ENCODE measurements around the gene ACOT13. TPM values are rescaled to one million over a fixed set of nuclear protein-coding genes. Genes with fewer than 3 reads are reported as not detected.
"Not testable (repeated sequence)": the region's sequence is repeated elsewhere in the genome, so short reads cannot be mapped to it uniquely, and the experiment has no call there.

Gene ACOT13
- total RNA-seq, 2 donors from 2014 or later, result 25.0 to 30.3 TPM

- H3K36me3 Mint-ChIP-seq, result peaks cover 6 to 10% of the 10 kb centered on the region in 2 donors
- no peak for ATAC-seq
- H3K9me3 Mint-ChIP-seq, result no peaks in the 10 kb centered on the region
- no peak for DNase-seq (ENCODE audit: low spot score in 2 of 2)
- peak overlapping the region in 1 of 2 donors; percentile 52 for H3K27ac Mint-ChIP-seq
These were observed 11.7 kb upstream of the ACOT13 start for GRCh38 chr6:24655215-24655614.

DNA sequence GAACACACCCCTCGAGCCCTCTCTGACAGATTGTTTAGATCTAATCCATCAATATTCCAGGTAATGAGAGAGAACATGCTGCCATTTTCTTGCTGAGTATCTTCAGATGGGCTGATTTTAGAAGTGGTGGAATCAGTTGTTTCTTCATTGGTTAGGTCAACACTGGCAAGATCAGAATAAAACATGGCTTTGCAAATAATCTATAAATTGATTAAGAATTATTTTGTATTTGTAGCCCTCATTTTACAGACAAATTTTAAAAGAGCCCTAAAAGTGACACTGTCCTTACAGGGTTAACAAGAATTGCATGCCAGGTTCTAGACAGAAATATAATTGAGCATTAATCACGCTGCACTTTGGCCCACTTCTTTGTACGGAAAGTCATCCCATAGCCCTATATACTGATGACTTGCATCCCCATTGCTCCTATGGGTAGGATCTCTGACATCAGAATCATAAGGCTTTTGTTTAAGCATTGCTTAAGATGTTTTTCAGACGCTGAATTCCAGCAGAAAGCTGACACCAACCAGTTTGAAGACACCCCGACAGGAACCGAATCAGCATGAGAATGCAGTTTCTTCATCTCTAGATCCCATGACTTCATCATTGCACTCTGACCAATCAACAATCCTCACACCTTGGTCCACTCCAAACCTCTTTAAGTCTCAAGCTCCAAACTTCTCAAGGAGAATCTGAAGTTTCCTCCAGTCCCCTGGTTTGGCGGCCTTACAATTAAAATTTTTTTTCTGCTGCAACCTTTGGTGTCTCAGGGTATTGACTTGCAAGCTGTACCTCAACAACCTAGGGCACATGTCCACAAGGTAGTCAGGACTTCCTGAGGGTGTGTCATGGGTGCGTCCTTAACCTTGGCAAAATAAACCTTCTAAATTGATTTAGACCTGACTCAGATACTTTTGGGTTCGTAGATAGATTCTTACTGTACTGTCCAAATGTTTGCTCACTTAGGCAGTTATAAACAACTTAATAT is 8.0 kb upstream of the ACOT13 start:
- ATAC-seq, result no peak
- H3K9me3 Mint-ChIP-seq, result no peaks in the 10 kb centered on the region
- peaks cover 10 to 27% of the 10 kb centered on the region in 2 donors for H3K36me3 Mint-ChIP-seq
- no peak overlapping the region for H3K27ac Mint-ChIP-seq
- DNase-seq (ENCODE audit: low spot score in 2 of 2), result no peak

GRCh38 chr6:24659561-24659960 is 7.3 kb upstream of the ACOT13 start:
- no peak for ATAC-seq
- DNase-seq (ENCODE audit: low spot score in 2 of 2), result no peak
- peaks cover 12 to 31% of the 10 kb centered on the region in 2 donors for H3K36me3 Mint-ChIP-seq
- H3K27ac Mint-ChIP-seq, result no peak overlapping the region
- H3K9me3 Mint-ChIP-seq, result no peaks in the 10 kb centered on the region

DNA sequence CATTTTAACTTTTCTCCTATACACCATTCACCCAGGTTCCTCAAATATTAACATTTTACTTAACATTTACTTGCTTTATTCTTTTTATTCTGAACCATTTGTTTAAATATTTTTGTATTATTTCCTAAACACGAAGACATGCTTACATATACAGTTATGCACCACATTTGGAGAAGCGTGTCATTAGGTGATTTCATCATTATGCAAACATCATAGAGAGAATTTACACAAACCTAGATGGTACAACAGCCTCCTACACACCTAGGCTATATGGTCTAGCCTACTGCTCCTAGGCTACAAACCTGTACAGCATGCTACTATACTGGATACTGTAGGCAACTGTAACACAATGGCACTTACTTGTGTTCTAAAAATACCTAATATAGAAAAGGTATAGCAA is 6.8 kb upstream of the ACOT13 start:
- Mint-ChIP-seq H3K9me3 (no peaks in the 10 kb centered on the region), H3K27ac (no peak overlapping the region), H3K36me3 (peaks cover 18 to 36% of the 10 kb centered on the region in 2 donors)
- no peak for ATAC-seq
- DNase-seq (ENCODE audit: low spot score in 2 of 2), result no peak

DNA sequence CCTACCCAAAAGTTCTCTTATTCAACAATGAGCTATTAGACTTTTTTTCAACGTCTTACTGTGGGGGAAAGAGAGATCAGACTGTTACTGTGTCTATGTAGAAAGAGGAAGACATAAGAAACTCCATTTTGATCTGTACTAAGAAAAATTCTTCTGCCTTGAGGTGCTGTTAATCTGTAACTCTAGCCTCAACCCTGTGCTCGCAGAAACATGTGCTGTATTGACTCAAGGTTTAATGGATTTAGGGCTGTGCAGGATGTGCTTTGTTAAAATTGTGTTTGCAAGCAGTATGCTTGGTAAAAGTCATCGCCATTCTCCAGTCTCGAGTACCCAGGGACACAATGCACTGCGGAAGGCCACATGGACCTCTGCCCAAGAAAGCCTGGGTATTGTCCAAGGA is 5.1 kb upstream of the ACOT13 start:
- H3K27ac Mint-ChIP-seq; ATAC-seq; DNase-seq (ENCODE audit: low spot score in 2 of 2); H3K9me3 Mint-ChIP-seq: not testable (repeated sequence)
- H3K36me3 Mint-ChIP-seq, result peaks cover 29 to 48% of the 10 kb centered on the region in 2 donors

DNA sequence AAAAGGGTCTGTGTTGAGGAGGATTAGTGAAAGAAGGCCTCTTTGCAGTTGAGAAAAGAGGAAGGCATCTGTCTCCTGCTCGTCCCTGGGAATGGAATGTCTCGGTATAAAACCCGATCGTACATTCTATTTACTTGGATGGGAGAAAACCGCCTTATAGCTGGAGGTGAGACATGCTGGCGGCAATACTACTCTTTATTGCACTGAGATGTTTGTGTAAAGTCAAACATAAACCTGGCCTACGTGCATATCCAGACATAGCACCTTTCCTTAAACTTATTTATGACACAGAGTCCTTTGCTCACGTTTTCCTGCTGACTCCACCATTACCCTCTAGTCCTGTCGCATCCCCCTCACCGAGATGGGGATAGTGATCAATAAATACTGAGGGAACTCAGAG is 4.6 kb upstream of the ACOT13 start:
- DNase-seq (ENCODE audit: low spot score in 2 of 2) (no peak), ATAC-seq (no peak)
- H3K9me3 Mint-ChIP-seq, result no peaks in the 10 kb centered on the region
- peak overlapping the region in 1 of 2 donors; percentile 89 for H3K27ac Mint-ChIP-seq
- peaks cover 33 to 52% of the 10 kb centered on the region in 2 donors for H3K36me3 Mint-ChIP-seq

- ATAC-seq (no peak), DNase-seq (ENCODE audit: low spot score in 2 of 2) (no peak)
- H3K36me3 Mint-ChIP-seq, result peaks cover 37 to 50% of the 10 kb centered on the region in 2 donors
- H3K27ac Mint-ChIP-seq, result no peak overlapping the region
- no peaks in the 10 kb centered on the region for H3K9me3 Mint-ChIP-seq
These were observed 3.7 kb upstream of the ACOT13 start for GRCh38 chr6:24663189-24663588.

GRCh38 chr6:24664046-24664987 is 2.6 kb upstream of the ACOT13 start:
- H3K9me3 Mint-ChIP-seq, result peaks cover 0 to 4% of the 10 kb centered on the region in 2 donors
- peak overlapping the region in 1 of 2 donors; percentile 97 for H3K27ac Mint-ChIP-seq

DNA sequence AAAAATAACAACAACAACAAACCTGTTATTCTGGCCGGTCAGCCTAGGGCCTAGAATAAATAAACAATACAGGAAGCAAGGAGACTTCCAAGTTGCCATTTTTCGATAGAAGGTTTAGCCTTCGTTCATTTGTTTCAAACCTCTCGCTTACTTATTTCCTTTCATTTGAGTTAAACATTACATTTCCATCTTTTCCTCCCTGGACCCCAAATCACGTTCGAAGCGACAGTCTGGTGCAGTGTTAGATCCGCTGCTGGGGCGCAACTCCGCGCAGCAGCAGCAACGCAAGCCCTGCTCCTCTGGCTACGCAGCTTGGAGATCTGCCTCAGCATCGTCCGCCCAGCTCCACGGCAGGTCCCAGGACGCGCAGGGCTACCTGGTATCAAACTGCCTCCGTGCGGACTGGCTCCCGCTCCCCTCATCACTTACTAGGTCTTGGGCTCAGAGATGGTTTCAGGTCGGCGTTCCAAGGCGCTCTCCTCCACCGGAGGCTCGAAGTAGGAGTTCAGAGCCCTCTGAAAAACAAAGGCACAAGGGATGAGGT is 708 bp upstream of the ACOT13 start:
- peak overlapping the region; percentile 97 to 99 for H3K27ac Mint-ChIP-seq
- peak; percentile 45 to 63 for ATAC-seq
- peak in 1 of 2 donors; percentile 51 for DNase-seq (ENCODE audit: low spot score in 2 of 2)
- peaks cover 54 to 70% of the 10 kb centered on the region in 2 donors for H3K36me3 Mint-ChIP-seq
- H3K9me3 Mint-ChIP-seq, result peaks cover 4 to 11% of the 10 kb centered on the region in 2 donors

More at GRCh38 chr6:24664046-24664987, 2.6 kb upstream of the ACOT13 start:
- no peak for DNase-seq (ENCODE audit: low spot score in 2 of 2)
- peaks cover 43 to 56% of the 10 kb centered on the region in 2 donors for H3K36me3 Mint-ChIP-seq
- ATAC-seq, result no peak

DNA sequence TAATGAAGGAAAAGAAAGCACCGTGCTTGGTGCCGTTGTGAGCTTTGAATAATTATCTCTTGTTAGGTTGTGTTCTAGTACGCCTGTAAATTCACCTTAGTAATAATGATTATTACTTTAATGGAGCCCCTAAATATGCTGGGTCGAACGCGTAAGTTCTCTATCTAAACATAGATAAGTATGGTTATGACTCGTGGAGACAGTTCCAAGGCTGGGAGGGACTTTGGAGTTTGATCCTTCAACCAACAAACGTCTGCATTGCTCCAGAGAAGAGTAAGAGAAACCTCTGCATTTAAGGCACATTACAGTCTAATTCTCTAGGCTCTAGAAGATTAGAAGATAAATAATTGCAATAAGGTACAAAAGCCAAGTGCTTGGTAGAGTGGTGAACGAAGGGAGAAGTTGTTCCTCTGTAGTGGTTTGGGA is 514 bp downstream of the ACOT13 start:
- Mint-ChIP-seq H3K27ac (peak overlapping the region; percentile 97 to 99), H3K36me3 (peaks cover 54 to 68% of the 10 kb centered on the region in 2 donors), H3K9me3 (peaks cover 5 to 11% of the 10 kb centered on the region in 2 donors)
- ATAC-seq (no peak), DNase-seq (ENCODE audit: low spot score in 2 of 2) (no peak)

GRCh38 chr6:24668066-24668996 is 1.5 kb downstream of the ACOT13 start:
- Mint-ChIP-seq H3K36me3 (peaks cover 54 to 67% of the 10 kb centered on the region in 2 donors), H3K9me3 (peaks cover 8 to 15% of the 10 kb centered on the region in 2 donors), H3K27ac (peak overlapping the region in 1 of 2 donors; percentile 97)
- not testable (repeated sequence) for ATAC-seq; DNase-seq (ENCODE audit: low spot score in 2 of 2)

DNA sequence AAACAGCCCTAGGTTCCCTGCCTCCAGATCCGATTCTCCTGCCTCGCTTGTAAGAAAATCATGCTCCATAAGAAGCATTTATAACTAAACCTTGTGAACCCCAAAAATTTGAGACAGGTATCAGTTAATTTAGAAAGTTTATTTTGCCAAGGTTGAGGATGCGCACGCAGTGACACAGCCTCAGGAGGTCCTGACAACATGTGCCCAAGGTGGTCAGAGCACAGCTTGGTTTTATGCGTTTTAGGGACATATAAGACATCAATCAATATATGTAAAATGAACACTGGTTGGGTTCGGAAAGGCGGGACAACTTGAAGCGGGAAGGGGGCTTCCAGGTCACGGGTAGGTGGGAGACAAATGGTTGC is 2.1 kb downstream of the ACOT13 start:
- ATAC-seq (no peak), DNase-seq (ENCODE audit: low spot score in 2 of 2) (no peak)
- H3K9me3 Mint-ChIP-seq, result peaks cover 8 to 15% of the 10 kb centered on the region in 2 donors
- H3K27ac Mint-ChIP-seq, result peak overlapping the region in 1 of 2 donors; percentile 46
- H3K36me3 Mint-ChIP-seq, result peaks cover 49 to 63% of the 10 kb centered on the region in 2 donors

- peaks cover 8 to 15% of the 10 kb centered on the region in 2 donors for H3K9me3 Mint-ChIP-seq
- H3K36me3 Mint-ChIP-seq, result peaks cover 38 to 58% of the 10 kb centered on the region in 2 donors
- not testable (repeated sequence) for DNase-seq (ENCODE audit: low spot score in 2 of 2); ATAC-seq; H3K27ac Mint-ChIP-seq
These were observed 3.6 kb downstream of the ACOT13 start for GRCh38 chr6:24670492-24670891.

DNA sequence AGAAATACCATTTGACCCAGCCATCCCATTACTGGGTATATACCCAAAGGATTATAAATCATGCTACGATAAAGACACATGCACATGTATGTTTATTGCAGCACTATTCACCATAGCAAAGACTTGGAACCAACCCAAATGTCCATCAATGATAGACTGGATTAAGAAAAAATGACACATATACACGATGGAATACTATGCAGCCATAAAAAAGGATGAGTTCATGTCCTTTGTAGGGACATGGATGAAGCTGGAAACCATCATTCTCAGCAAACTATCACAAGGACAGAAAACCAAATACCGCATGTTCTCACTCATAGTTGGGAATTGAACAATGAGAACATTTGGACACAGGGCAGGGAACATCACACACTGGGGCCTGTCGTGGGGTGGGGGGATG is 4.2 kb downstream of the ACOT13 start:
- not testable (repeated sequence) for DNase-seq (ENCODE audit: low spot score in 2 of 2)
- peaks cover 32 to 56% of the 10 kb centered on the region in 2 donors for H3K36me3 Mint-ChIP-seq

DNA sequence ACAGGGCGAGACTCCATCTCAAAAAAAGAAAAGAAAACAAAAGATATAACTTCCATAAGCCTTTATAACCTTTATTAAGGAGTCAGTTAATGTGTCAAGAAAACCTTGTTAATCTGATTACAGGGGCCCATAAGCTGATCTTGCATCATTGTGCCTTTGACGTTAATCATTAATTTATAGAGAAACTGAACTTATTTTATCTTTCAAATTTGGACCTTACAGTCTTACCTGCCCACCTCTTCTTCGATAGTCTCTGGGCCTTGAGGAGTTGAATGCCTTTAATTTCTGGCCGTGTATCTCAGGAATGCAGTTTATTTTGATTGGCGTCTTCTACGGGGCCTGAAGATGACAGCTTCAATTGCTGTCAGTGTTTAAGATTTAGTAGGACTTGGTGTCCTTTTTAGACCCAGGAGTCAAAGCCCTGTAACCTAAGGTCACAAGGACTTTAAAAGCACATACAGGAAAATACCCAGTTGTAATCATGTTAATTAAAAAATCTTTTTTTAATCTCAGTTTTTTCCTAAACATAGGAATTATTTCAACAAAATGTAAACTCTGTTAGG is 5.8 kb downstream of the ACOT13 start:
- ATAC-seq (no peak), DNase-seq (ENCODE audit: low spot score in 2 of 2) (no peak)
- H3K36me3 Mint-ChIP-seq, result peaks cover 18 to 41% of the 10 kb centered on the region in 2 donors
- H3K27ac Mint-ChIP-seq, result no peak overlapping the region
- peaks cover 8 to 15% of the 10 kb centered on the region in 2 donors for H3K9me3 Mint-ChIP-seq

More for the DNA sequence above, 4.2 kb downstream of the ACOT13 start:
- H3K9me3 Mint-ChIP-seq, result peaks cover 8 to 15% of the 10 kb centered on the region in 2 donors
- H3K27ac Mint-ChIP-seq, ATAC-seq: not testable (repeated sequence)

Measured in activated naive CD4-positive, alpha-beta T cell treated with anti-CD3 and anti-CD28 coated beads, Interleukin-2, amount 50 U/mL, for 72 hours (primary cell).